ENCODE data around the gene FYB1. TPM values are rescaled to one million over a fixed set of nuclear protein-coding genes. Genes with fewer than 3 reads are reported as not detected.

FYB1 gene
- total RNA-seq, 1 experiment from 2014 or later: 0.52 TPM

DNA sequence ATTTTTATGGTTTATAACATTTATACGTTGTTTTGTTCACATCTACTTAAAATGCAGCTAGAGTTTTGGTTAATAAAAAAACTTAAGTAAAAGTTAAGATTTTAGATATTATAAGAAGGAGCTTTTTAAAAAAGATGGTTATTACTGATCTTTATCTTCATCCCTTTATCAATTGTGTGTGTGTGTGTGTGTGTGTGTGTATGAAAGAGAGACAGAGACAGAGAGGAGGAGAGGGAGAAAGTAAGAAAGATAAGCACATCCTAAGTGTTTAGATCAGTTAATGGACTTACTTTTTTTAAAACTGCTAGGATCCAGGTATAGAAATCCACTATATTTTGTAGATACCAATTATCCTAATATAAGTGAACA, 99.3 kb downstream of the FYB1 start (continued):
- TF ChIP-seq PREB (CRISPR knock-in tag; IDR thresholded peaks at IDR 0.05; ENCODE audit: borderline replicate concordance) (no peak), USF1 (CRISPR knock-in tag; IDR thresholded peaks at IDR 0.05) (no peak), ZNF512 (CRISPR knock-in tag; IDR thresholded peaks at IDR 0.05; ENCODE audit: borderline replicate concordance) (no peak), NFATC4 (CRISPR knock-in tag; IDR thresholded peaks at IDR 0.05) (no peak), ESRRA (CRISPR knock-in tag; IDR thresholded peaks at IDR 0.05; ENCODE audit: borderline replicate concordance) (no peak), CBFB (CRISPR knock-in tag; IDR thresholded peaks at IDR 0.05; ENCODE audit: low read depth) (no peak), ZNF263 (CRISPR knock-in tag; IDR thresholded peaks at IDR 0.05; ENCODE audit: low read depth) (no peak)

- ChIA-PET POLR2A (no interaction called here), CTCF (interaction anchor here (0.8 kb wide), 1 partner anchor 39 kb away, joined by 3 read pairs; no protein-coding TSS in a partner anchor)
- Mint-ChIP-seq H3K27ac (no peak overlapping the region), H3K27me3 (ENCODE audit: low read depth) (no peaks in the 10 kb centered on the region), H3K4me1 (no peaks in the 10 kb centered on the region), H3K36me3 (no peaks in the 10 kb centered on the region), H3K4me3 (no peak overlapping the region), H3K9me3 (no peaks in the 10 kb centered on the region)
- DNase-seq (ENCODE audit: low spot score): no peak
- ATAC-seq: no peak
- TF ChIP-seq PREB (CRISPR knock-in tag; IDR thresholded peaks at IDR 0.05; ENCODE audit: borderline replicate concordance) (no peak), MYBL2 (CRISPR knock-in tag; IDR thresholded peaks at IDR 0.05) (no peak), CDX4 (CRISPR knock-in tag; IDR thresholded peaks at IDR 0.05; ENCODE audit: borderline replicate concordance) (no peak), GTF2I (CRISPR knock-in tag; conservative IDR thresholded peaks at IDR 0.05) (no peak), ELF4 (CRISPR knock-in tag; IDR thresholded peaks at IDR 0.05; ENCODE audit: low read depth) (no peak), SP1 (CRISPR knock-in tag; conservative IDR thresholded peaks at IDR 0.05) (no peak), RORB (CRISPR knock-in tag; IDR thresholded peaks at IDR 0.05) (no peak), ZNF232 (CRISPR knock-in tag; IDR thresholded peaks at IDR 0.05) (no peak), ZNF317 (CRISPR knock-in tag; IDR thresholded peaks at IDR 0.05; ENCODE audit: borderline replicate concordance, low read depth) (no peak), MLX (CRISPR knock-in tag; IDR thresholded peaks at IDR 0.05) (no peak), NFYB (CRISPR knock-in tag; conservative IDR thresholded peaks at IDR 0.05; ENCODE audit: low read depth) (no peak), MAX (CRISPR knock-in tag; IDR thresholded peaks at IDR 0.05) (no peak)
- TF ChIP-seq, protein P1, sequence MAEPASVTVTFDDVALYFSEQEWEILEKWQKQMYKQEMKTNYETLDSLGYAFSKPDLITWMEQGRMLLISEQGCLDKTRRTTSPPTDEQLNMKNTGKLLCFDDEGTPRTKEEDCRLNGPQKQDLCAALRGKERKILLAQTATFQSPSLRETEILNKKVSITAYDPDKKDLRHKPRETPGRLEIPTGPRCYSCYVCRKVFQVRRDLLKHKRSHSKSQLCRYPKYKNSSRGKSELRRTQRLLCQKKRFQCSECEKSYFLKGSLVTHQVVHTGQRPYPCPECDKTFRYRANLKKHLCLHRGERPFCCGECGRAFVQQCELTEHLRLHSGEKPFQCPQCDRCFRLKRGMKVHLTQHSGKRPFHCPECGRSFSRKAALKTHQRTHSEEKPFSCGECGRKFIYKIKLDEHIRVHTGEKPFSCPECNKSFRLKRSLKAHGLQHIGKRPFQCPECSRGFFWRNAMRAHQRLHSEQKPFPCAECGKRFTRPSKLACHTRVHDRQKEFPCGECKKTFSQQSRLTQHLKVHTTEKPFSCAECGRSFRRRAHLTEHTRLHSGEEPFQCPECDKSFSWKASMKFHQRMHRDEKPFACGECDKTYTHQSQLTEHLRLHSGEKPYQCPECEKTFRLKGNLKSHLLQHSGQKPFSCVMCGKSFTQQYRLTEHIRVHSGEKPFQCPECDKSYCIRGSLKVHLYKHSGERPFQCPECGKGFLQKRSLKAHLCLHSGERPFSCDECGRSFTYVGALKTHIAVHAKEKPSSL (CRISPR knock-in tag; conservative IDR thresholded peaks at IDR 0.05): no peak
- TF ChIP-seq, protein P2, sequence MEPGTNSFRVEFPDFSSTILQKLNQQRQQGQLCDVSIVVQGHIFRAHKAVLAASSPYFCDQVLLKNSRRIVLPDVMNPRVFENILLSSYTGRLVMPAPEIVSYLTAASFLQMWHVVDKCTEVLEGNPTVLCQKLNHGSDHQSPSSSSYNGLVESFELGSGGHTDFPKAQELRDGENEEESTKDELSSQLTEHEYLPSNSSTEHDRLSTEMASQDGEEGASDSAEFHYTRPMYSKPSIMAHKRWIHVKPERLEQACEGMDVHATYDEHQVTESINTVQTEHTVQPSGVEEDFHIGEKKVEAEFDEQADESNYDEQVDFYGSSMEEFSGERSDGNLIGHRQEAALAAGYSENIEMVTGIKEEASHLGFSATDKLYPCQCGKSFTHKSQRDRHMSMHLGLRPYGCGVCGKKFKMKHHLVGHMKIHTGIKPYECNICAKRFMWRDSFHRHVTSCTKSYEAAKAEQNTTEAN (CRISPR knock-in tag; IDR thresholded peaks at IDR 0.05): no peak
- TF ChIP-seq, protein P3, sequence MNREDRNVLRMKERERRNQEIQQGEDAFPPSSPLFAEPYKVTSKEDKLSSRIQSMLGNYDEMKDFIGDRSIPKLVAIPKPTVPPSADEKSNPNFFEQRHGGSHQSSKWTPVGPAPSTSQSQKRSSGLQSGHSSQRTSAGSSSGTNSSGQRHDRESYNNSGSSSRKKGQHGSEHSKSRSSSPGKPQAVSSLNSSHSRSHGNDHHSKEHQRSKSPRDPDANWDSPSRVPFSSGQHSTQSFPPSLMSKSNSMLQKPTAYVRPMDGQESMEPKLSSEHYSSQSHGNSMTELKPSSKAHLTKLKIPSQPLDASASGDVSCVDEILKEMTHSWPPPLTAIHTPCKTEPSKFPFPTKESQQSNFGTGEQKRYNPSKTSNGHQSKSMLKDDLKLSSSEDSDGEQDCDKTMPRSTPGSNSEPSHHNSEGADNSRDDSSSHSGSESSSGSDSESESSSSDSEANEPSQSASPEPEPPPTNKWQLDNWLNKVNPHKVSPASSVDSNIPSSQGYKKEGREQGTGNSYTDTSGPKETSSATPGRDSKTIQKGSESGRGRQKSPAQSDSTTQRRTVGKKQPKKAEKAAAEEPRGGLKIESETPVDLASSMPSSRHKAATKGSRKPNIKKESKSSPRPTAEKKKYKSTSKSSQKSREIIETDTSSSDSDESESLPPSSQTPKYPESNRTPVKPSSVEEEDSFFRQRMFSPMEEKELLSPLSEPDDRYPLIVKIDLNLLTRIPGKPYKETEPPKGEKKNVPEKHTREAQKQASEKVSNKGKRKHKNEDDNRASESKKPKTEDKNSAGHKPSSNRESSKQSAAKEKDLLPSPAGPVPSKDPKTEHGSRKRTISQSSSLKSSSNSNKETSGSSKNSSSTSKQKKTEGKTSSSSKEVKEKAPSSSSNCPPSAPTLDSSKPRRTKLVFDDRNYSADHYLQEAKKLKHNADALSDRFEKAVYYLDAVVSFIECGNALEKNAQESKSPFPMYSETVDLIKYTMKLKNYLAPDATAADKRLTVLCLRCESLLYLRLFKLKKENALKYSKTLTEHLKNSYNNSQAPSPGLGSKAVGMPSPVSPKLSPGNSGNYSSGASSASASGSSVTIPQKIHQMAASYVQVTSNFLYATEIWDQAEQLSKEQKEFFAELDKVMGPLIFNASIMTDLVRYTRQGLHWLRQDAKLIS (CRISPR knock-in tag; IDR thresholded peaks at IDR 0.05; ENCODE audit: borderline replicate concordance): no peak
Measured at GRCh38 chr5:39119404-39120051, 99.8 kb downstream of the FYB1 start.

Measured in WTC11 (cell line).